ENCODE measurements around the gene FAM161B.

GRCh38 chr14:73896521-73896920 is 53.4 kb downstream of the FAM161B start:
- TF ChIP-seq CTCF (IDR thresholded peaks at IDR 0.05), result no peak
- no peak for TF ChIP-seq POLR2A (IDR thresholded peaks at IDR 0.05)
